Thyroid gland (tissue), 4 donors: ENCODE results near the gene C3orf49.

ENCODE experiments used
- POLR2A ChIP-seq, 2 donors: fragments of 450-650 bp; IDR thresholded peaks; one replicate each; pipeline ENCODE4 v1.6.1; 2017; ENCODE audit warnings: antibody characterized with exemption in 2 of 2, mild to moderate bottlenecking in 2 of 2, moderate library complexity in 1 of 2
- TF ChIP-seq, protein P1 (sequence below), 6 experiments: fragments of 200-600 bp in 3 of 6; fragments of 450-650 bp in 3 of 6; sonication (generic) in 3 of 6; IDR thresholded peaks; one replicate each; pipeline ENCODE4 v1.5.1; 2016 to 2019; ENCODE audit warnings: antibody characterized with exemption in 6 of 6, mild to moderate bottlenecking in 2 of 6, inconsistent platforms in 1 of 6, moderate library complexity in 1 of 6

- TF ChIP-seq, protein P1, sequence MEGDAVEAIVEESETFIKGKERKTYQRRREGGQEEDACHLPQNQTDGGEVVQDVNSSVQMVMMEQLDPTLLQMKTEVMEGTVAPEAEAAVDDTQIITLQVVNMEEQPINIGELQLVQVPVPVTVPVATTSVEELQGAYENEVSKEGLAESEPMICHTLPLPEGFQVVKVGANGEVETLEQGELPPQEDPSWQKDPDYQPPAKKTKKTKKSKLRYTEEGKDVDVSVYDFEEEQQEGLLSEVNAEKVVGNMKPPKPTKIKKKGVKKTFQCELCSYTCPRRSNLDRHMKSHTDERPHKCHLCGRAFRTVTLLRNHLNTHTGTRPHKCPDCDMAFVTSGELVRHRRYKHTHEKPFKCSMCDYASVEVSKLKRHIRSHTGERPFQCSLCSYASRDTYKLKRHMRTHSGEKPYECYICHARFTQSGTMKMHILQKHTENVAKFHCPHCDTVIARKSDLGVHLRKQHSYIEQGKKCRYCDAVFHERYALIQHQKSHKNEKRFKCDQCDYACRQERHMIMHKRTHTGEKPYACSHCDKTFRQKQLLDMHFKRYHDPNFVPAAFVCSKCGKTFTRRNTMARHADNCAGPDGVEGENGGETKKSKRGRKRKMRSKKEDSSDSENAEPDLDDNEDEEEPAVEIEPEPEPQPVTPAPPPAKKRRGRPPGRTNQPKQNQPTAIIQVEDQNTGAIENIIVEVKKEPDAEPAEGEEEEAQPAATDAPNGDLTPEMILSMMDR (IDR thresholded peaks at IDR 0.05) = no peak
- no peak for TF ChIP-seq POLR2A (IDR thresholded peaks at IDR 0.05)
These were observed 23.0 kb downstream of the C3orf49 start for GRCh38 chr3:63842127-63842526.
